Activated CD4-positive, alpha-beta T cell treated with anti-CD3 and anti-CD28 coated beads for 48 hours (primary cell): ENCODE measurements around the gene OR1J2.
"Not testable (repeated sequence)": the region's sequence is repeated elsewhere in the genome, so short reads cannot be mapped to it uniquely, and the experiment has no call there.

Experiments
- DNase-seq: peaks from one replicate; pipeline ENCODE4 v3.0.0-alpha.2; 2020

The OR1J2 gene, protein sequence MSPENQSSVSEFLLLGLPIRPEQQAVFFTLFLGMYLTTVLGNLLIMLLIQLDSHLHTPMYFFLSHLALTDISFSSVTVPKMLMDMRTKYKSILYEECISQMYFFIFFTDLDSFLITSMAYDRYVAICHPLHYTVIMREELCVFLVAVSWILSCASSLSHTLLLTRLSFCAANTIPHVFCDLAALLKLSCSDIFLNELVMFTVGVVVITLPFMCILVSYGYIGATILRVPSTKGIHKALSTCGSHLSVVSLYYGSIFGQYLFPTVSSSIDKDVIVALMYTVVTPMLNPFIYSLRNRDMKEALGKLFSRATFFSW

GRCh38 chr9:122510502-122510901 lies at the start of gene OR1J2:
TSS of gene OR1J2 (plus strand) at chr9:122510802. CDS start at chr9:122510802, 0 bp downstream.
- no peak for DNase-seq

GRCh38 chr9:122463828-122464632 lies 46.6 kb upstream of the OR1J2 start:
- DNase-seq, result peak; percentile 49

GRCh38 chr9:122464633-122465567 lies 45.7 kb upstream of the OR1J2 start:
- peak; percentile 76 for DNase-seq

DNA sequence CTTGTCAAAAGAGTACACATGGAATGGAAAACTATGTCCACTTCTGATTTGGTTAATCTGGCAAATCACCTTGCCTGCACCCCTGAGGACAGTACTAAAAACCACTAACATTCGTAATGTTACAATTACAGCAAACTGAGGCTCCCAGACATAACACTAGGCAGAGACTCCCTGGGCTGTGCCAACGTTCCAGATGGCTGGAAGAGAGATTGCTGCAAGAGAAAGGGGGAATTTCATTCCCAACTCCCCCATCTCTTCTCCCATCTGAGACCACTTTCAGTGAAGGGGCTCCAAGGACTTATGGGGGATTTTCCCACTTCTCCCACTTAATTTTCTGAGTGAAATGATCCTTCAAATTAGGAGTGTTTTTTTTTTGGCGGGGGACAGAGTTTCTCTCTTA lies 44.1 kb upstream of the OR1J2 start:
- DNase-seq, result no peak

GRCh38 chr9:122468735-122469134 lies 41.9 kb upstream of the OR1J2 start:
- DNase-seq, result no peak

GRCh38 chr9:122474561-122474960 lies 36.0 kb upstream of the OR1J2 start:
- DNase-seq, result no peak

DNA sequence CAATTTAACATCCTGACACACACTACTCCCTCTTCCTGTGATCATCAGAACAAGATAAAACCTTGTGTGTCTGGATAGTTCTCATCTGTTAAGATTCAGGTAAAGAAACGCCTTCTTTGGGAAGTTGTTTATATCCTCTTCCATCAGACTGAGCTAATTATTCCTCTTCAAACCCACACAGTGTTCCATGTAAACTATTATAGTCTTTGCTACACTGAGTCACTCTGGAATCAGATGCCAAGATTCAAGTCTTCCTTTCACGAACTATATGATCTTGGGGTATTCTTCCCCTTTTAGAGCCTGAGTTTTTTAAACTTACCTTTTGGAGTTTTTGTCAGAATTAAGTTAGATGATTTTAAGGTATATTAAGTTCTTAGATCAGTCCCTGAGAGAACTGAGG lies 34.9 kb upstream of the OR1J2 start:
- no peak for DNase-seq

- no peak for DNase-seq
Observed at GRCh38 chr9:122477346-122477745, 33.3 kb upstream of the OR1J2 start.

GRCh38 chr9:122477826-122478225 lies 32.8 kb upstream of the OR1J2 start, which contains the start of gene OR1J1:
TSS of gene OR1J1 (minus strand) at chr9:122477926. CDS start at chr9:122477926, 0 bp downstream.
- DNase-seq, result no peak

DNA sequence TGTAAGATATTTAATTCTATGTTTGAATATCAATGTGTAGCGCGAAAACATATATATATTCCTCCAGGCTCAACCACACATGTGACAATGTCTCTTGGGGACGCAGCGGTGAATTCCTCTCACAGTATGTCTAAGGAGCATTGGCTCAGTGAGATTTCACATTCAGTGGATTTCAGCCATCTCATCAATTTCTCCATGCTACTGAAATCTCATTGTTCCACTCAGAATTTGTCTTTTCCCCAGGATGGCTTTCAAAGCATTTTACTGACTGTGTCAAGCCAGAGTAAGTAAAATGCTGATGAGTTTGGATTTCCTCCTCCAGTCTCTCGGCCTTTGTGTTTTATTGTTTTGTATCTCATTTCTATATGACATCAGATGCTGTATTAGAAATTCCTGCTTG lies 31.5 kb upstream of the OR1J2 start:
- DNase-seq, result no peak

- DNase-seq, result peak; percentile 16
Observed at GRCh38 chr9:122498883-122499288, 11.7 kb upstream of the OR1J2 start.

- no peak for DNase-seq
Observed at GRCh38 chr9:122506964-122507363, 3.6 kb upstream of the OR1J2 start.

GRCh38 chr9:122518226-122518625 lies 7.6 kb downstream of the OR1J2 start:
- DNase-seq, result no peak

GRCh38 chr9:122518841-122519240 lies 8.2 kb downstream of the OR1J2 start, which contains the start of gene OR1J4:
TSS of gene OR1J4 (plus strand) at chr9:122519141. CDS start at chr9:122519141, 0 bp downstream.
- no peak for DNase-seq

GRCh38 chr9:122519376-122519775 lies 8.8 kb downstream of the OR1J2 start:
- DNase-seq, result no peak

DNA sequence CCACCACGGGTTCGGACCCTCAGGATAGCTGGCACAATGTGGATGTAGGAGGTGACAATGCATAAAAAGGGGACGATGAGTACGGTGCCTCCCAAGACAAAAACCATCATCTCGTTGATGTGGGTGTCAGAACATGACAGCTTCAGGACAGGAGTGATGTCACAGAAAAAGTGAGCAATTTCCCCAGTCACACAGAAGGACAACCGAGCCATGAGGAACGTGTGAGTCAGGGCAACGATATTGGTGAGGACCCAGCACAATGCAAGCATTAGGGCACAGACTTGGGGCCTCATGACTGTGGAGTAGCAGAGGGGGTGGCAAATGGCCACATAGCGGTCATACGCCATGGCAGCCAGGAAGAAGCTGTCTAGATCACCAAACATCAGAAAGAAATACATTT lies 16.0 kb downstream of the OR1J2 start:
- peak; percentile 39 for DNase-seq

DNA sequence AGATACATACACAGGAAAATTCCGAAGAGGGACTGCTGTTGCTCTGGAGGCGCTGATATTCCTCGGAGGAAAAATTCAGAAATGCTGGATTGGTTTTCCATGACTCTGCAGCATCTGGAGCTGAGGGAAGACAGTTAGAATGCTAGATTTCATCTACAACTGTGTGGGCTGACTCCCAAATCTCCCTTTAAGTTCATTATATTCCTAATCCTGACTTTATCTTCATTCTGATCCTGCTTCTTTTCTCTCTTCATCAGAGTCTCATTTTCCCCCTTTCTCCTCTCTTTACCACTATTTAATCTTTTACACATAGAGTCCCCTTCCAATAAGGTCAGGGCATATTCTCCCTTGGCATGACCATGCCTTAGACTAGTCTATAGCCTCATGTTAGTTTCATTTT lies 16.6 kb downstream of the OR1J2 start, which contains the start of gene OR1N1:
Gene OR1N1 (minus strand): TSS at position 101 of the 400 bp plus-strand sequence. CDS start 0 bp downstream, at position 101.
- no peak for DNase-seq

DNA sequence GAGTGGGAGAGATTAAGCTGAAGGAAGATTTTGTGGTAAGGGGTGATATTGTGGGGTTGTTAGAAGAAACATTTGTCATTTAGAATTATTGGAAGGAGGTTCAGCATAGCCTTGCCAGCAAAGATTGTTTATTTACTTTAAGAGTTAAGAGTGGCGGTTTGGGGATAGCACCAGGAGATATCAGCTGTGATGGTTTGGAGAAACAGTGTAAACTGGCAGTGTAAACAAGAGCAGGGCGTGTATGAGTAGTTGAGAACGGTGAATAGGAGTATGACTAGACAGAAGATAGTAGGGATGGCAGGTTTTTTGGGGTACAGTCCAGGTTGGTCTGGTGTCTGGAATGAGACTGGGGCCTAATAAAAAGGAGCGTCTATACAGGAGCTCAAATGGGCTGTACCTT lies 20.6 kb downstream of the OR1J2 start:
- not testable (repeated sequence) for DNase-seq

GRCh38 chr9:122536134-122536533 lies 25.5 kb downstream of the OR1J2 start:
- no peak for DNase-seq

- not testable (repeated sequence) for DNase-seq
Observed at GRCh38 chr9:122537066-122537465, 26.5 kb downstream of the OR1J2 start.

- no peak for DNase-seq
Observed at GRCh38 chr9:122538757-122539156, 28.2 kb downstream of the OR1J2 start.

GRCh38 chr9:122546196-122546595 lies 35.6 kb downstream of the OR1J2 start:
- DNase-seq, result no peak

GRCh38 chr9:122551371-122551770 lies 40.8 kb downstream of the OR1J2 start:
- DNase-seq, result no peak
